PFSK-1 (cell line): ENCODE measurements around the gene CORO1C.

Experiments used
- FOXP2 ChIP-seq: optimal IDR thresholded peaks from 2 replicates; pipeline ENCODE3; 2011; ENCODE audit warnings: borderline replicate concordance, control low read depth, inconsistent platforms; ENCODE audit not compliant: insufficient read depth; ENCODE audit errors: extremely low read length, extremely low read depth
- REST ChIP-seq, 2 experiments: IDR thresholded peaks; 2 replicates each; pipeline versions ENCODE4 v1.6.1 to v1.8.0; 2011 to 2012; ENCODE audit warnings: low read depth in 2 of 2, low read length in 2 of 2, control low read depth in 1 of 2, inconsistent platforms in 1 of 2, mild to moderate bottlenecking in 1 of 2, moderate library complexity in 1 of 2; ENCODE audit not compliant: insufficient read depth in 1 of 2
- SIN3A ChIP-seq: IDR thresholded peaks from 2 replicates; pipeline ENCODE4 v1.6.1; 2012; ENCODE audit warnings: mild to moderate bottlenecking, low read length, moderate library complexity, borderline replicate concordance; ENCODE audit not compliant: insufficient read depth
- TAF1 ChIP-seq: IDR thresholded peaks from 2 replicates; pipeline ENCODE4 v1.6.1; 2012; ENCODE audit warnings: low read length, control low read depth, borderline replicate concordance; ENCODE audit not compliant: insufficient read depth

- no peak for TF ChIP-seq TAF1
- no peak for TF ChIP-seq REST (IDR thresholded peaks at IDR 0.05; ENCODE audit: insufficient read depth in 1 of 2, low read depth in 2 of 2, low read length in 2 of 2)
- TF ChIP-seq SIN3A, result no peak
- TF ChIP-seq FOXP2, result no peak
These were observed 125.5 kb downstream of the CORO1C start for GRCh38 chr12:108605690-108606406.
